ENCODE results near the gene ZNF358.

Gene ZNF358

GRCh38 chr19:7515645-7516151 lies at the start of gene ZNF358:
Gene ZNF358 (plus strand): TSS chr19:7516103. CDS start chr19:7519243, 3,140 bp downstream.
- peak; percentile 88 for DNase-seq (ENCODE audit: low spot score)

GRCh38 chr19:7467009-7467989 lies 48.6 kb upstream of the ZNF358 start:
- DNase-seq (ENCODE audit: low spot score) = no peak

- DNase-seq (ENCODE audit: low spot score) = no peak
Observed at GRCh38 chr19:7468840-7469239, 47.1 kb upstream of the ZNF358 start.

GRCh38 chr19:7469669-7470285 lies 46.1 kb upstream of the ZNF358 start:
- DNase-seq (ENCODE audit: low spot score) = no peak

- no peak for DNase-seq (ENCODE audit: low spot score)
Observed at GRCh38 chr19:7470540-7471305, 45.2 kb upstream of the ZNF358 start.

GRCh38 chr19:7471696-7472615 lies 43.9 kb upstream of the ZNF358 start:
- no peak for DNase-seq (ENCODE audit: low spot score)

- DNase-seq (ENCODE audit: low spot score) = no peak
Observed at GRCh38 chr19:7475665-7476064, 40.2 kb upstream of the ZNF358 start.

GRCh38 chr19:7476241-7476640 lies 39.7 kb upstream of the ZNF358 start:
- DNase-seq (ENCODE audit: low spot score) = no peak

- DNase-seq (ENCODE audit: low spot score) = no peak
Observed at GRCh38 chr19:7476777-7477494, 39.0 kb upstream of the ZNF358 start.

- DNase-seq (ENCODE audit: low spot score) = no peak
Observed at GRCh38 chr19:7477758-7478157, 38.1 kb upstream of the ZNF358 start.

GRCh38 chr19:7478173-7478842 lies 37.6 kb upstream of the ZNF358 start:
- no peak for DNase-seq (ENCODE audit: low spot score)

- DNase-seq (ENCODE audit: low spot score) = no peak
Observed at GRCh38 chr19:7478843-7479227, 37.1 kb upstream of the ZNF358 start.

- peak; percentile 30 for DNase-seq (ENCODE audit: low spot score)
Observed at GRCh38 chr19:7480222-7480969, 35.5 kb upstream of the ZNF358 start.

- DNase-seq (ENCODE audit: low spot score) = no peak
Observed at GRCh38 chr19:7480970-7481255, 35.0 kb upstream of the ZNF358 start.

GRCh38 chr19:7482584-7483439 lies 33.1 kb upstream of the ZNF358 start:
- no peak for DNase-seq (ENCODE audit: low spot score)

GRCh38 chr19:7483720-7484201 lies 32.1 kb upstream of the ZNF358 start:
- DNase-seq (ENCODE audit: low spot score) = no peak

GRCh38 chr19:7486923-7487322 lies 29.0 kb upstream of the ZNF358 start:
- no peak for DNase-seq (ENCODE audit: low spot score)

- DNase-seq (ENCODE audit: low spot score) = peak; percentile 93
Observed at GRCh38 chr19:7488736-7489353, 27.1 kb upstream of the ZNF358 start, which contains the start of gene PEX11G. Gene PEX11G (minus strand): TSS chr19:7489035. CDS start chr19:7489010, 25 bp downstream.
